HG02884 (cell line): ENCODE measurements around the gene GNB5.
"Not testable (repeated sequence)": the region's sequence is repeated elsewhere in the genome, so short reads cannot be mapped to it uniquely, and the experiment has no call there.

Experiments
- ATAC-seq: cut with Tn5 transposase; IDR thresholded peaks from one replicate; pipeline ENCODE4 v1.9.1; 2021; ENCODE audit warnings: mild to moderate bottlenecking, moderate library complexity; ENCODE audit not compliant: unreplicated experiment

GNB5 gene

DNA sequence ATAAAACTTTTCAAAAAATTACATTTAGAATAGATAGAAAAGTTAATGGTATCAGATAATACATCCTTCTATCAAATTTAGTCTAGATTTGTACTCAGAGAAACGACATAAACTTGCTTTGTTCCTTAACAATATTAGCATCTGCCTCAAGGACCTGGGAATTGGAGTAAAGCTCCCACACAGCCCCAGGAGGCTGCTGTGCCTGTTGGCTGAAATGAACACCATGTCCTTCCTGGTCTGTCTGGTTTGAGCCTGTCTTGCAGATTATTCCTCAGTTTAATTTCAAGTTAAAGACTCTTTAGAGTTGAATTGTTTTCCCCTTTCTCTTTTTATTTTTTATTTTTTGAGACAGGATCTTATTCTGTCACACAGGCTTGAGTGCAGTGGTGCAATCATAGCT is 19.4 kb downstream of the GNB5 start:
- ATAC-seq, result no peak

DNA sequence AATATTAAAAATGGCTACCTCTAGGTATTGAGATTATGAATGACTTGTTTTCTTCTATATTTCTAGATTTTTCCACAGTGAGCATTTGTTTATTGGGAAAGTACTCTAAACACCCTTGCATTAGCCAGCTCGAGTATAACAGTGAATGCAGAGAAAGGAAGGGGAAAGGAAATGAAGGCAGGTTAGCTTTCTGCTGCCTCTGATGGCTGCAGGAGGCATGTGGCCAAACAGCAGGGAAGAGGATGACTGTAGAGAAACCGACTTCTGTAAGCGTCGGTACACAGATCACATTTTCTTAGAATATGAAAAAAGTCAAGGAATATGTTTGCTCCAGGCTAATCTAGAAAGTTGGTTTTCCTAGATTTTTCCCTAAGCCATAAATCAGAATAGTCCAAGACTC is 19.8 kb downstream of the GNB5 start:
- no peak for ATAC-seq

DNA sequence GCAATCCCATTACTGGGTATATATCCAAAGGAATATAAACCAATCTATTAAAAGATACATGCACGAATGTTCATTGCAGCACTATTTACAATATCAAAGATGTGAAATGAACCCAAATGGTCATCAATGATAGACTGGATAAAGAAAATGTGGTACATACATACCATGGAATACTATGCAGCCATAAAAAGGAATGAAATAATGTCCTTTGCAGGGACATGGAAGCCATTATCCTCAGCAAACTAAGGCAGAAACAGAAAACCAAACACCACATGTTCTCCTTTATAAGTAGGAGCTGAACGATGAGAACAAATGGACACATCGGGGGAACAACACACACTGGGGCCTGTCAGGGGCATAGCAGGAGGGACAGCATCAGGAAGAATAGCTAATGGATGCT is 21.0 kb downstream of the GNB5 start:
- ATAC-seq, result not testable (repeated sequence)

DNA sequence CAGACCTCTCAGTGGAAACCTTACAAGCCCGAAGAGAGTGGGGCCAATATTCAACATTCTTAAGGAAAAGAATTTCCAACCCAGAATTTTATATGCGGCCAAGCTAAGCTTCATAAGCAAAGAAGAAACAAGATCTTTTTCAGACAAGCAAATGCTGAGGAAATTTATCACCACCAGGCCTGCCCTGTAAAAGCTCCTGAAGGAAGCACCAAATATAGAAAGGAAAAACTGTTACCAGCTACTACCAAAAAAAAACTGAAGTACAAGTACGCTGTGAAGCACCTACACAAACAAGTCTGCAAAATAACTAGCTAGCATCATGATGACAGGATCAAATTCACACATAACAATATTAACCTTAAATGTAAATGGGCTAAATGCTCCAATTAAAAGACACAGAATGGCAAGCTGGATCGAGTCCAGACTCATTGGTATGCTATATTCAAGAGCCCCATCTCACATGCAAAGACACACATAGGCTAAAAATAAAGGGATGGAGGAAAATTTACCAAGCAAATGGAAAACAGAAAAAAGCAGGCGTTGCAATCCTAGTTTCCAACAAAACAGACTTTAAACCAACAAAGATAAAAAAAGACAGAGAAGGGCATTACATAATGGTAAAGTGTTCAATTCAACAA is 25.6 kb downstream of the GNB5 start:
- ATAC-seq, result not testable (repeated sequence)

DNA sequence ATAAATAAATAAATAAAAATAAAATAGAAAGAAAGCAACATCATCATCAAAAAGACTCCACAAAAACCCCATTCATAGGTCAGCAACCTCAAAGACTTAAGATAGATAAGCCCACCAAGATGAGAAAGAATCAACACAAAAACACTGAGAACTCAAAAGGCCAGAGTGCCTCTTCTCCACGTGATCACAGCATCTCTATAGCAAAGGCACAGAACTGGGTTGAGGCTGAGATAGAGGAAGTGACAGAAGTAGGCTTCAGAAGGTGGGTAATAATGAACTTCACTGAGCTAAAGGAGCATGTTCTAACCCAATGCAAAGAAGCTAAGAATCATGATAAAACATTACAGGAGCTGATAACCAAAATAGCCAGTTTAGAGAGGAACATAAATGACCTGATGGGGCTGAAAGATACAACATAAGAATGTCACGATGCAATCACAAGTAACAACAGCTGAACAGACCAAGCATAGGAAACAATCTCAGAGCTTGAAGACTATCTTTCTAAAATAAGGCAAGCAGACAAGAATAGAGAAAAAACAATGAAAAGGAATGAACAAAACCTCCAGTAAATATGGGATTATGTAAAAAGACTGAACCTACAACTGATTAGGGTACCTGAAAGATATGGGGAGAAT is 26.4 kb downstream of the GNB5 start:
- ATAC-seq, result no peak

DNA sequence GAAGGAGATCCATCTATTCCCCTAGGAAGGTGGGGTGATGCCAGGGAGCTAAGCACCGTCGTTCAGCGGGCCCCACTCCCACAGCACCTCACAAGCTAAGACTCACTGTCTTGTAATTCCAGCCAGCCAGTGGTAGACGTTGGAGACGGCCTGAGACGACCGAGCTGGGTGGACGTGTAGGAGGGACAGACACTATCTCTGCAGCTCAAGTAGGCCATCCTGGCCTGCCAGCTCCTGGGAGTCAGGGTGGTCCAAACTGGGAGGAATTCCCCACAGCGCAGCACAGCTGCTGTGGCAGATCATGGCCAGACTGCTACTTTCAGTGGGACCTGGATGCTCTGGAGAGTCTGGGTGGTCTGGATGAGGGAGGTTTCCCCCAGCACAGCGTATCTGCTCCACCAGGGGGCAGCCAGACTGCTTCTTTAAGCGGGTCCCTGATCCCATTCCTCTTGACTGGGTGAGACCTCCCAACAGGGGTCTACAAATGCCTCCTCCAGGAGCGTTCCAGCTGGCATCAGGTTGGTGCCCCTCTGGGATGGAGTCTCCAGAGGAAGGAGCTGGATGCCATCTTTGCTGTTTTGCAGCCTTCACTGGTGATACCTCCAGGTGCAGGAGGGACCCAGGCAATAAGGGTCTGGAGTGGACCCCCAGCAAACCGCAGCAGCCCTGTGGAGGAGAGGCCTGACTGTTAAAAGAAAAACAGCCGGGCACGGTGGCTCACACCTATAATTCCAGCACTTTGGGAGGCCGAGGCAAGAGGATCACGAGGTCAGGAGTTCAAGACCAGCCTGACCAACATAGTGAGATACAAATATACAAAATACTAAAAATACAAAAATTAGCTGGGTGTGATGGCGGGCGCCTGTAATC is 27.6 kb downstream of the GNB5 start:
- no peak for ATAC-seq

DNA sequence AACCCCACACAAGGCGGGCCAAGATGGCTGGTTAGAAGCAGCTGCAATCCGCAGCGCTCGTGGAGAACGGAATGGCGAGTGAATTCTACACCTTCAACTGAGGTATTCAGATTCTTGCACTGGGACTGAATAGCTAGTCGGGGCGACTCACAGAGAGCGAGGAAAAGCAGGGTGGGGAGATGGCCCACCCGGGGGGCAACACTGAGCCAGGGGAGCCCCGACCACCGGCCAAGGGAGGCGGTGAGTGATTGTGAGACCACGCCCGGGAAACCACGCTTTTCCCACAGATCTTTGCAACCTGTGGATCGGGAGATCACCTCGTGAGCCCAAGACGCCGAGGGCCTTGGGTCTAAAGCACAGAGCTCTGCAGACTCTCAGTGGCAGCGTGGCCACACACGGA is 28.3 kb downstream of the GNB5 start:
- no peak for ATAC-seq

DNA sequence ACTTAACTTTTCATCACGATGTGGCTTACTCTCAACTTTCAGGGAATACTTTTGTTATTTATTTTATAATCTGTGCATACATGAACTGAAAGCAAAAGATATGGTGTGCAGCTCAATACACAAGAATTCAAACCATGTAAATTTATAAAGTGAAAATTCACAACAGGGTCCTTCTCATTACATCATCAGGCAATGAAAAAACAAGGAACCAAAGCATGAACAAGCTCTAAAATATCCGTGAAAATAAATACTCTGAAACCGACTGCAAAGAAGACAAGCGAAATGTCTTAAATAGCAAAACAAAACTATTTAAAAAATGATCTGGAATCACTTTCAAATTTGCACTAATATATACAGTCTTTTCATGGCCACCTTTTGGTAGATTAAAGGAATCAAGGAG is 28.9 kb downstream of the GNB5 start:
- ATAC-seq, result no peak

DNA sequence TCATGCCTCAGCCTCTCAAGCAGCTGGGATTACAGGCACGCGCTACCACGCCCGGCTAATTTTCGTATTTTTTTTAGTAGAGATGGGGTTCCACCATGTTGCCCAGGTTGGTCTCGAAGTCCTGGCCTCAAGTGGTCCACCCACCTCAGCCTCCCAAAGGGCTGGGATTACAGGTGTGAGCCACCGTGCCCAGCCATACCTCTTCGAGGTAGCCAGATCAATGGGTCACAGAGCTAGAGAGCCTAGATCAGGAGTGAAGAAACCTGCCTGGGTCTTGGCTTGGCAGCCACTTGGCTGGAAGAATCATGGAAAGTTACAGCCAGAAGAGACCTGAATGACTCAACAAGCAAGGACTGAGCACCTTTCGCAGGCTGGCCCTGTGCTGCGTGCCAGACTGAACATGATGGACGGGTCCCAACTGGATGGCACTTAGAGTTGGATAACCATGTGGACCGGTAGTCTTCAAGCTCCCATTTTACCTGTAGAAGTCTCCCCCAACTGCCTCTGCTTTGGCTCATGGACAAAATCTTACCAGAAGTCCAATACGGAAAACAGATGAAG is 29.7 kb downstream of the GNB5 start:
- ATAC-seq, result no peak

DNA sequence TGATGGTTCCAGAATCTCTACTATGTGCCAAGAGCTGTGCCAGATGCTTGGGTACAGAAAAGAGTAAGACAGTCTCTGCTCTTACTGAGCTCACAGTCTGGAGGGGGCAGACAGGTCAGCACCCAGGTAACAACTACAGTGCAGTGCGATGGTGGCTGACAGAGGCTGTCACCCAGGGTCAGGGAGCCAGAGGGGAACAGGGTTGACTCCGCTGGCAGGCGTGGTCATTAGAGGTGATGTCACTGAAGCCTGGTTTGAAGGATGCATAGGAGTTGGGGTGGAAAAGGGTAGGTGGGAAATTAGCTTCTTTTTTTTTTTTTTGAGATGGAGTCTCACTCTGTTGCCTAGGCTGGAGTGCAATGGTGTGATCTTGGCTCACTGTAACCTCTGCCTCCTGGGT is 31.5 kb downstream of the GNB5 start:
- no peak for ATAC-seq

DNA sequence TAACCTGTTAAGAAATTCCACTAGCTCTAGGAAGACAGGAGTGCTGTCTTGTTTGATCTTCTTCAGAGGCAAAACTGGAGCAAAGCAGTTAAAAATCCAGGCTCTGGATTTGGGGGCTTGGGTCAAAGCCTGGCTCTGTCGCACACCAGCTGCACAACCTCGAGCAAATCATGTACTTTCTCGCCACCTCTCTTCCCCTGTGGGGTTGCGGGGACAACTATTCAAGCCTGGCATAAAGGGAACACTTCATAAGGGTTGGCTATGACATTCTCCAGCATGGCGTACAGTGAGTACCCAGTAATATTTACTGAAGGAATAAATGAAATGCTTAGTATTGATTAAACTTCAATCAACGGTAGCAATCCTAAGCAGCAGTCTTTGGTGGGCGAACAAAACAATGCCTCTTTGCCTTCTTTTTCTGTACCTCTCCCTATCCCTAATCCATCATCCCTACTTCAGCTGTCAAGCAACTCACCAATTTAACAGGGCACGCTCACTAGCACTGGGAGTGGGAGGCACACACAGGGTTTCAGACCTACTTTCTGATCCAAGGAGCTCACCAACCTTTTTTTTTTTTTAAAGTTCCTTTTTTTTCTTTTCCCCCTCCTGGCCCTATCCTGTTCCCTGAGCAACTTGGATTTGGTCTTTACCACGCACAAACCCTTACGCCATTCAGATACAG is 33.0 kb downstream of the GNB5 start:
- ATAC-seq, result no peak

DNA sequence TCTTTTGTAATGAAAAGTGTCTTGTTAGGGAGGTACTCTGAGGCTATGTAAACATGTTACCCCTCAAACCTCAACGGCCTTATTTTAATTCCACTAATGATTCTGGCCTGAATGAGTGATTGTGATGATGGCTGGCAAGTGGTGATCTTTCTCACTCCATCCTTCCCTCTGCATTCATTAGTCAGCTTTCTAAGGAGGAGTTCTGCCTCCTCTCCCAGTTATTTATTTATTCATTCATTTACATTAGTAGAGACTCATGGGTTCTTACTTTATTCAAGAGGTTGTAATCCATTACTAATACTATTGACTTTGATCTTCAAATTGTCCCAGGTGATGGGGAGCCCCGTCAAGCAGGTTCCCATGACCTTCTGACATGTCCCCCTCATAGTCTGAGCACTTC is 35.3 kb downstream of the GNB5 start:
- no peak for ATAC-seq

DNA sequence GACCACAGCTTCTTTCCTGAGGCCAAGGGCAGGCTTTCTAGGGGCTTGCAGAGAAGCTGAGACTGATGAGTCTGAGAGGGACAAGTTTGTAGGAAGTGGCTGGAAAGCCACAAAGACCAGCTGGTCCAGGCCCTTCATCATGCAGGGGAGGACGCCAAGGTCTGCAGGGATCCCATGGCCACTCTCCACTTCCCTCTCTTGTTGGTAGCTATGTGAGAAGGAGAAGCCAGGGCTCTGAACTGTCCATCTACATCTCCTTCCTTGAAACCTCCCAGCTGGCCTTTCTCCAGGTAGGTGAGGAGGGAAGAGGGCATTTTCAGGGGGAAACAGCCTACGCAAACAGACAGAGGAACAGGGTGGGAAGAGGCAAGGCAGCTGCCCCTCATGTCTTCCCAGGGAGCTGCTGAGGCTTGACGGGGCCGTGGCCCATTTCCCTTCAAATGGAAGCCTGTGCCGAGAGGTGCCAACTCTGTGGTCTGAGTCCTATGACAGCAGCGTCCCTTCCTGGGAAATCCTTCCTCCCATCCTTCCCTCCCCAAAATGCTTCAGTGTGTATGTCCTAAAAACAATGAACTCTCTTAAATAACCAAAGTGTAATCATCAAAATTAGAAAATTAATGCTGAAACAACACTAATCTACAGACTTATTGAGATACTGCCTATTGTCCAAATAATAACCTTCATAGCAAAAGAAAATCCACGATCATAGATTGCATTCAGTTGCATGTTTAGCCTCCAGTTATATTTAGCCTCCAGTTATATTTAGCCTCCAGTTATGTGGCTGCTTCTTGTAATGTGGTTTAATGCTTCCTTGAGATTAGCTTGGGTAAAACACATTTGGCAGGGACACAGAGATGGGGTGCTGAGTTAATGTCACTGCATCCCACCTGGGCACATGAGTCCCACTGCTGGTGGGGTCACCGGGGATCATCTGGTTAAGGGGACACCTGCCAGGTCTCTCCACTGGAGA is 36.0 kb downstream of the GNB5 start:
- no peak for ATAC-seq

DNA sequence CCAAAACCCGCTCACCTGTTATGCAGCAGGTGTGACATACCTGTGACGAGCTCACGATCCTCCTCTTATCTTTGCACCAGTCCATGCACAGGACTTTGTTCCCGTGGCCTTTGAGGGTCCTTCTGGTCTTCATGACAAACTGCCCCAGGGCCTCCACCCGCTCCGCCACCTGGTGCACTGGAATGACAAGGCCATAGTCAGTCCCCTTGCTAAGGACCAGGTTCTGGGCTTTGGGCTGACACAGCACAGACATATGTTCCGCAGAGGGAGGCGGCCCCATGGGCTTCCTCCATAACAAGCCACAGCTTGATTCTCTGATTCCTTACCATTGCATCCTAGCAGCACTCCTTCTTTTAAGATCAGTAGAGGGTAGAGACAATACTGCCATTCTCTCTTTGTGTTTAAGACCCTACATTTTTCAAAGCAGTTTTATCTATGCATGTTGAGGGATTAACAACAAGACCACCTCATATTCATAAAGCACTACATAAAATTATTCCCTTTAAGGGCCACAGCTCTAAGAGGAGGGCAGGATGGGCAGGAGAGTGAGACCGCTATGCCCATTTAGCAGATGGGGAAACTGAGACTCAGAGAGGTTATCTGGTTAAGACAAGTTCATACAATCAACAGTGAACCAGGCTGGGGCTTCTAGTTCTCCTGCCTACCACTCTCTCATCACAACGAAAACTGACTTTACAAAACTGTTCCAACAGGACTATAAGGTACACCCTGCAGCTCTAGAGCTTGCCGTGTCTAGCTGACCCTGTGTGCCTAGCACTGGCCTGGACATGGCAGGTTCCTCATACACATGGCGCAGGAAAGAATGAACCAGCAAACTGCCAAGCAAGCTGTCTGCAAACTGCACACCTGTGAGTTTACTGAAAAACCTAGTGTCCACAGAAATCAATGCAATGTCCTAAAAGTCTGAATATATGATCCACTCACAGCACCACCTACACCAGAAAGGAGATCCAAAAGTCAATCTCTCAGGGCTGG is 37.0 kb downstream of the GNB5 start:
- no peak for ATAC-seq

DNA sequence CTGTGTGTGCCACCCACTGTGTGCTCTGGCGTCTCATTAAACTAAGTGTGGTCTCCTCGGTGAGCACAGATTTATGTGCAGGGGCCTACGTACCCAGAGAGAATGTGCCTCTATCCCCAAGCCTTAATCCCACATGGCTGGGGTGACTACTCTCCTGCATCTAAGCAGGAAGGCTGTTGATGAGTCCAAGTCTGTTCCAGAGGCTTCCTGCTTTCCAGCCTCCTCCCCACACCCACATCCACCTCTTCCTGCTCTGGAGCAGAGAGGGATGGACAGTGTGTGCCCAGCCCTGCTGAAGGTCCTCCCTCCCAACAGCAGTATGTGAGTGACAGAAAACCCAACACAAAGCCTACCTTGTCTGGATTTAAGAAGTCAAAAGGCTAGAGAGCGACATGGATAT is 39.8 kb downstream of the GNB5 start:
- no peak for ATAC-seq

DNA sequence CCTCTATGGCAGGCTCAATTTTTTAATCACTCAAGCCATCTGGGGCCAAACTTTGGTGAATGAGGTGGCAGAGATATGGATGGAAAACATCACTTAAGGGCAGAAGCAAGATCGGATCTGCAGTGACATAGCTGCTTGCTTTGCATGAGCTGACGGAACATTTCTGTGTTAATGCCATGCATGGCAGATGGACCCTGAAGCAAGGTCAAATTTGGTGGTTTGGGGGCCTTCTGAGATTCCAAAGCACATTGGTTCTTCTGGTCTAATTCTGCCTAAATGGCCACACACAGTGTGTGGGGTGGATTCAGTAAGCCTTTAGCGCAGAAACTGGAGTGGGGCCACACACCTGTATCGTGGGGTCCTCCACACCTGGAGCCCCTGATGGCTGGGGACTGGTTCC is 40.3 kb downstream of the GNB5 start:
- ATAC-seq, result no peak

DNA sequence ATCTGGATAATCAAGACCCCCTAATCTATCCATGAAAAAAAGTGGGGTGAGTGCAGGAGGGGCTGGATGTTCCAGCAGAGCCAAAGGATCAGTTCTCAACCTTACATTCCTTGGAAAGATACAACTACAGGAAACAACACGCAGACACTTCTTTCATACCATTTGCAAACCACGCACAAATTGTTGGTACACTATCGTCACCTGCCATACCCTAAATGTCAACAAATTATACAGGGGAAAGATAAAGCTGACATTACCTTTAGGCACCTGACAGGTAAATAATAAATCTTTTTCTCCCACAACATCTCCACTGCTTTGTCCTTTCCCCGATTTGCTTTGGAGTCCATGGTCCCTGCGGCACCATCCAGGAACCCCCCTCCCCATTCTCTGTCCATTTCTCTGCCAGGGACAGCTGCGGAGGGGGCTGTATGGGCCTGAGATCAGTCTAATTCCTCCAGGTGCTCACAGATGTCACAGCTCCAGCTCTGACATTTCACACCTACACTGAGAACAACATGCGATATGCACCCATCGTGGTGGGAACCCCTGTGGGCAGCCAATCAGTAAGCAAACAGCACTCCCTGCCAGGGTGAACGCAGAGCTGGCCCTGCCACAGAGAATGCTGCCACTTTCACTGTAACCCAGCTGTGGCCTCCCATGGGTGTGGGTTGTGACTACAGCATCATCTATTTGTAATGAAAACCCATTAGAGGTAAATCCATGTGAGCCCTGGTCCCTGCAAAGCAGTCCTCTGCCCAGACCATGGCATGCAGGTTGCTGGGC is 41.0 kb downstream of the GNB5 start:
- ATAC-seq, result no peak

DNA sequence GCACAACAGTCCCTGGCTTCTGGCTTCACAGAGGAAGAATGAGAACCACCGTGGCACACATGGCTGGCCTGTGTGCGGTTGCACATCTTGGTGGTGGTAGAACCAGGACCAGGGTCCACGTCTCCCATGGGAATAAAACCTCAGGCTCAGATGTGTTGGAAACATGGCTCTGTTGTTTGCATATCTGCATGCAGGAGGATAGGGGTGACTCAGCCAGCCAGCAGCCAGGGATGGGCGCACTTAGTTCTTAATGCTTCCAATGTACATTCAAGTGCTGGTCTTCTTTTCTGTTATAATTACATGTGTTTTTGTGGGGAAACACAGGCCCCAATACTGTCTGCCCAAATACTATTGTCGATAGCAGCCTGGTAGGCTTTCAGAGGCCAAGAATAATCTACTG is 42.8 kb downstream of the GNB5 start:
- no peak for ATAC-seq
